H1 (cell line): ENCODE data around the gene TMEM174. TPM values are rescaled to one million over a fixed set of nuclear protein-coding genes. Genes with fewer than 3 reads are reported as not detected.
A peak's percentile ranks its signal among the peaks of the same experiment; 100 is the strongest.

ENCODE experiments used
- CTCF ChIA-PET: fragments of 300-600 bp; sonication (Branson Sonifier 250); formaldehyde crosslinking; loops from one replicate; lab custom pipeline; 2021; ENCODE audit not compliant: partially characterized antibody; lab: Charles Lee
- POLR2A ChIA-PET: fragments of 300-600 bp; sonication (Branson Sonifier 250); formaldehyde crosslinking; loops from one replicate; lab custom pipeline; 2021; ENCODE audit warnings: inconsistent platforms; ENCODE audit not compliant: partially characterized antibody; lab: Charles Lee
- DNase-seq, 2 experiments: peaks; one replicate each; pipeline versions ENCODE4 v3.0.0 to v3.0.0-alpha.2; 2010 to 2022; ENCODE audit warnings: low spot score in 2 of 2, low read depth in 1 of 2, mixed read lengths in 1 of 2
- FAIRE-seq: peaks from 2 replicates; lab custom pipeline; 2011; peaks lifted over from hg19 to GRCh38; lab: Jason Lieb, UNC
- H2AFZ ChIP-seq: 2 replicates; pipeline ENCODE4 v1.8.1; 2012; ENCODE audit warnings: low read length, inconsistent platforms
- H2AK5ac ChIP-seq: 2 replicates; pipeline ENCODE4 v1.6.1; 2013; ENCODE audit warnings: low read depth, low read length
- H2BK120ac ChIP-seq: replicated peaks from 2 replicates; pipeline ENCODE3; 2013; ENCODE audit warnings: low read depth, low read length, inconsistent platforms
- H2BK12ac ChIP-seq: 2 replicates; pipeline ENCODE4 v1.6.1; 2013; ENCODE audit warnings: low read depth, low read length
- H2BK15ac ChIP-seq: 2 replicates; pipeline ENCODE4 v1.6.1; 2013; ENCODE audit warnings: low read length
- H2BK20ac ChIP-seq: 2 replicates; pipeline ENCODE4 v1.6.1; 2013; ENCODE audit warnings: low read length
- H2BK5ac ChIP-seq: 2 replicates; pipeline ENCODE4 v1.6.1; 2013; ENCODE audit warnings: low read depth, low read length
- H3K14ac ChIP-seq: 2 replicates; pipeline ENCODE4 v1.6.1; 2013; ENCODE audit warnings: inconsistent platforms; ENCODE audit not compliant: insufficient read length
- H3K18ac ChIP-seq: 2 replicates; pipeline ENCODE4 v1.6.1; 2013; ENCODE audit warnings: low read length; ENCODE audit errors: extremely low read depth
- H3K23ac ChIP-seq: 2 replicates; pipeline ENCODE4 v1.6.1; 2013; ENCODE audit warnings: inconsistent platforms; ENCODE audit not compliant: insufficient read length
- H3K23me2 ChIP-seq: 2 replicates; pipeline ENCODE4 v1.6.1; 2013; ENCODE audit warnings: low read depth, low read length
- H3K27ac ChIP-seq: 2 replicates; pipeline ENCODE4 v1.6.1; 2011; ENCODE audit warnings: low read depth, low read length, inconsistent platforms
- H3K27me3 ChIP-seq, 4 experiments: replicated peaks in 1 of 4; 1 replicate in 1 of 4; 2 replicates in 3 of 4; pipeline versions ENCODE4 v1.6.1 to v1.8.1; 2011 to 2013; ENCODE audit warnings: low read length in 3 of 4, mild to moderate bottlenecking in 3 of 4, inconsistent platforms in 2 of 4, mixed read lengths in 2 of 4, moderate library complexity in 1 of 4; ENCODE audit not compliant: control insufficient read depth in 3 of 4, insufficient read depth in 3 of 4; ENCODE audit errors: extremely low read depth in 1 of 4
- H3K36me3 ChIP-seq, 4 experiments: 2 replicates each; pipeline versions ENCODE4 v1.6.1 to v1.8.1; 2011 to 2013; ENCODE audit warnings: mild to moderate bottlenecking in 4 of 4, low read length in 3 of 4, moderate library complexity in 2 of 4, control low read depth in 1 of 4, inconsistent platforms in 1 of 4; ENCODE audit not compliant: insufficient read depth in 4 of 4, control insufficient read depth in 2 of 4
- H3K4ac ChIP-seq: replicated peaks from 2 replicates; pipeline ENCODE3; 2013; ENCODE audit warnings: low read length, low read depth, mixed read lengths, inconsistent platforms; ENCODE audit not compliant: insufficient read length
- H3K4me1 ChIP-seq, 4 experiments: replicated peaks in 1 of 4; 1 replicate in 1 of 4; 2 replicates in 3 of 4; pipeline versions ENCODE4 v1.6.1 to v1.8.1; 2011 to 2013; ENCODE audit warnings: low read length in 3 of 4, inconsistent platforms in 2 of 4, mixed read lengths in 1 of 4; ENCODE audit not compliant: insufficient read depth in 4 of 4, control insufficient read depth in 3 of 4
- H3K4me2 ChIP-seq, 2 experiments: 2 replicates each; pipeline versions ENCODE4 v1.6.1 to v1.8.1; 2011 to 2013; ENCODE audit warnings: low read depth in 2 of 2, low read length in 2 of 2, control low read depth in 1 of 2, inconsistent platforms in 1 of 2, mild to moderate bottlenecking in 1 of 2; ENCODE audit not compliant: insufficient read depth in 1 of 2
- H3K4me3 ChIP-seq, 4 experiments: fragments of 200-600, 300-600 bp in 1 of 4; sonication (generic), shearing (Covaris generic), sonication (Bioruptor Twin) in 1 of 4; 2 replicates each; pipeline versions ENCODE4 v1.5.1 to v1.8.1; 2011 to 2016; ENCODE audit warnings: low read length in 4 of 4, low read depth in 3 of 4, control low read depth in 2 of 4, inconsistent platforms in 2 of 4, mild to moderate bottlenecking in 2 of 4, mixed read lengths in 1 of 4, moderate library complexity in 1 of 4; ENCODE audit not compliant: insufficient read depth in 2 of 4; ENCODE audit errors: extremely low read depth in 1 of 4
- H3K56ac ChIP-seq: replicated peaks from 2 replicates; pipeline ENCODE3; 2013; ENCODE audit warnings: low read depth, mild to moderate bottlenecking, mixed read lengths, low read length, inconsistent platforms; ENCODE audit not compliant: insufficient read length
- H3K79me1 ChIP-seq: 2 replicates; pipeline ENCODE4 v1.6.1; 2013; ENCODE audit warnings: low read depth, low read length, control low read depth
- H3K79me2 ChIP-seq, 2 experiments: 2 replicates each; pipeline versions ENCODE4 v1.6.1 to v1.8.1; 2012 to 2013; ENCODE audit warnings: low read length in 2 of 2, mild to moderate bottlenecking in 2 of 2, inconsistent platforms in 1 of 2; ENCODE audit not compliant: insufficient read depth in 2 of 2, control insufficient read depth in 1 of 2
- H3K9ac ChIP-seq, 4 experiments: replicated peaks in 1 of 4; 1 replicate in 1 of 4; 2 replicates in 3 of 4; pipeline versions ENCODE4 v1.6.1 to v1.8.1; 2011 to 2013; ENCODE audit warnings: low read depth in 3 of 4, low read length in 3 of 4, control low read depth in 2 of 4, mild to moderate bottlenecking in 2 of 4, moderate library complexity in 2 of 4, inconsistent platforms in 1 of 4; ENCODE audit errors: extremely low read depth in 1 of 4
- H3K9me3 ChIP-seq, 2 experiments: 2 replicates each; pipeline versions ENCODE4 v1.6.1 to v1.8.1; 2012 to 2013; ENCODE audit warnings: mild to moderate bottlenecking in 2 of 2, moderate library complexity in 2 of 2, control low read depth in 1 of 2, inconsistent platforms in 1 of 2, low read depth in 1 of 2, low read length in 1 of 2, mixed read lengths in 1 of 2; ENCODE audit not compliant: insufficient read depth in 2 of 2
- H4K20me1 ChIP-seq, 2 experiments: replicated peaks in 1 of 2; 2 replicates each; pipeline versions ENCODE3 to v1.8.1; 2011 to 2013; ENCODE audit warnings: inconsistent platforms in 2 of 2, low read length in 2 of 2, mild to moderate bottlenecking in 1 of 2; ENCODE audit not compliant: insufficient read depth in 2 of 2, control insufficient read depth in 1 of 2
- H4K5ac ChIP-seq: 2 replicates; pipeline ENCODE4 v1.6.1; 2013; ENCODE audit warnings: low read length, low read depth, mixed read lengths, inconsistent platforms; ENCODE audit not compliant: insufficient read length
- H4K8ac ChIP-seq: 2 replicates; pipeline ENCODE4 v1.8.0; 2013; ENCODE audit warnings: mild to moderate bottlenecking, moderate library complexity, low read length, inconsistent platforms; ENCODE audit not compliant: insufficient read depth; ENCODE audit errors: extremely low read depth
- H4K91ac ChIP-seq: replicated peaks from 2 replicates; pipeline ENCODE3; 2013; ENCODE audit warnings: low read length, mixed read lengths, inconsistent platforms; ENCODE audit not compliant: insufficient read length
- BCL11A ChIP-seq, 2 experiments: IDR thresholded peaks; one replicate each; pipeline ENCODE4 v1.6.1; 2011; ENCODE audit warnings: low read depth in 2 of 2, low read length in 2 of 2, mild to moderate bottlenecking in 2 of 2
- CTCF ChIP-seq, 3 experiments: IDR thresholded peaks; 1 replicate in 2 of 3; 2 replicates in 1 of 3; pipeline versions ENCODE4 v1.5.1 to v1.6.1; 2011; ENCODE audit warnings: low read length in 3 of 3, mild to moderate bottlenecking in 3 of 3, inconsistent platforms in 2 of 3, low read depth in 1 of 3, moderate library complexity in 1 of 3; ENCODE audit not compliant: insufficient read depth in 1 of 3; ENCODE audit errors: control extremely low read depth in 1 of 3
- EZH2 ChIP-seq: fragments of 200-600 bp; sonication (generic); IDR thresholded peaks from 2 replicates; pipeline ENCODE4 v1.7.1; 2012; ENCODE audit warnings: low read depth, mild to moderate bottlenecking, moderate library complexity, low read length, inconsistent platforms; ENCODE audit not compliant: severe bottlenecking
- MAX ChIP-seq: IDR thresholded peaks from 2 replicates; pipeline ENCODE4 v1.6.1; 2012; ENCODE audit warnings: inconsistent platforms
- RAD21 ChIP-seq, 2 experiments: IDR thresholded peaks in 1 of 2; conservative IDR thresholded peaks in 1 of 2; 2 replicates each; pipeline ENCODE4 v1.6.1; 2011; ENCODE audit warnings: low read depth in 2 of 2, low read length in 2 of 2, improper control_type of control experiment in 1 of 2, inconsistent platforms in 1 of 2, mild to moderate bottlenecking in 1 of 2, moderate library complexity in 1 of 2
- WGBS, 2 experiments: shearing (Covaris generic) in 1 of 2; methylation state at CpG; one replicate each; pipeline versions ENCODE4 v1.1.6 to v1.1.7; 2013 to 2015; ENCODE audit warnings: low lambda C conversion rate in 2 of 2, mixed read lengths in 2 of 2, inconsistent platforms in 1 of 2, low coverage in 1 of 2, missing lambda C conversion rate in 1 of 2; ENCODE audit not compliant: insufficient replicate concordance in 2 of 2, insufficient coverage in 1 of 2, insufficient read length in 1 of 2; ENCODE audit errors: extremely low coverage in 1 of 2, missing lambda C conversion rate in 1 of 2; 5-methylcytosine and 5-hydroxymethylcytosine counted together
- polyA plus RNA-seq, 7 experiments: library from polyadenylated mRNA; depleted of rRNA in 3 of 7; stranded (reverse) in 5 of 7; unstranded in 2 of 7; fragments of >200 nt in 5 of 7; fragments of 200-250 nt in 2 of 7; gene quantifications; 1 replicate in 5 of 7; 2 replicates in 1 of 7; 4 replicates in 1 of 7; pipeline versions ENCODE4 v1.2.1 to v1.2.3, GENCODE V29; 2011 to 2013; ENCODE audit warnings: missing spikeins in 2 of 7, mixed read lengths in 2 of 7
- total RNA-seq: library from RNA; stranded (reverse); fragmentation: NEBNext Ultra II Directional; extraction: Animal tissue kit (Norgen Biotek cat#: 25700); gene quantifications from 2 replicates; pipeline ENCODE4 v1.2.1, GENCODE V29; 2021
- TF ChIP-seq, protein P1 (sequence below): IDR thresholded peaks from 2 replicates; pipeline ENCODE4 v1.6.1; 2012; ENCODE audit warnings: inconsistent platforms

The TMEM174 gene
- total and polyA plus RNA-seq, 2 of the 8 experiments (the other 6 are each of a cell fraction or from before 2014, with no cell fraction given) = not detected

DNA sequence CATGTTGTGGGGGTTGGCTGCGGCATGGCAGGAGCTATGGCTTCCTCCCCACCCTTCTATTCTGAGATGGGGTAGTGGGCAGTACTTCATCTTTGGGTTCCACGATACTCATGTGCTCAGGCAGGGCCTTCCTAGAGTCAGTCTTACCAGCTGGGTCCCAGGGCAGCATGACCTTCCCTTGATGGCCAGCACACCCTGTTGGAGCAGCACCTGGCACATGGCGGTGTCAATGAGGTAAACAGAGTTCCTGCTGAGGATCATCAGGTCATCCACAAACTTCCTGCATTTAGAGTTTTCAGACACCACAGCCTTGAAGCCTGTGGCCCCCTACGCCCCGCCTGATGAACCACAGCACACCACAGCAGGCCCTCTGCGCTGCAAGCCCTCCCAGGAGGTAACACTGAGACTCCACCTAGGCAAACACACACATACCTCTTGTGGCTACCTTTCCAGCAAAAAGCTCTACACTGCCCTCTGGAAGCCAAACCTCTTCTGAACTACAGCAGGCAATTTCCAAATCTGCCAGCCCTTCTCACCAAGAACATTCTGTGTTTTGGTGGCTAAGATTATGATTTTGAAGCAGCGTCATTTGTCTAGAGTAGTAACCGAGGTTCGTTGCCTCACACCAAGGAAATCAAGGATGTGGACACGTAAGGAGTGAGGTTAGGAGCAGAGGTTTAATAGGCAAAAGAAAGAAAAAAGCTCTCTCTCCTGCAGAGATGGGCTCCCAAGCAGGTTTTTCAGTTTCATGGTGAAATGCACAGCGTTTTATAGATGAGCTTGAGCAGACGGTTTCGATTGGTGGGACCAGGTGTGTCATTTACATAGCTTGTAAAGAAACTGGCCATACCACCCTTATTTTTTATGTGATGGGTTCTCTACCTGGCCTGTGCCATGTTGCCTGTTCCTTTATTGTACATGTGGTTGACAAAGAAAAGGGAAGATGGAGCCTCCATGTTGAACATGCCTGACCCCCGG is 20.3 kb upstream of the TMEM174 start:
- Histone ChIP-seq H3K9me3 (no peaks in the 10 kb centered on the region), H2AK5ac (no peak overlapping the region; the same call in 1 of the 2 replicates), H3K79me1 (no peaks in the 10 kb centered on the region), H3K27me3 (no peaks in the 10 kb centered on the region), H3K14ac (no peak overlapping the region), H3K4me1 (peaks cover 0 to 2% (median under 1%) of the 10 kb centered on the region in 4 experiments; a peak in 1 of 7 replicates), H3K79me2 (no peaks in the 10 kb centered on the region), H4K20me1 (no peaks in the 10 kb centered on the region), H3K27ac (no peak overlapping the region), H3K9ac (no peak overlapping the region), H4K5ac (no peak overlapping the region), H3K23ac (no peak overlapping the region), H3K4ac (no peak overlapping the region), H3K4me2 (no peak overlapping the region), H4K91ac (no peak overlapping the region), H2BK15ac (no peak overlapping the region), H3K56ac (no peak overlapping the region), H2BK20ac (no peak overlapping the region), H3K36me3 (no peaks in the 10 kb centered on the region), H4K8ac (no peak overlapping the region), H2BK5ac (no peak overlapping the region), H3K18ac (no peak overlapping the region), H2BK120ac (no peak overlapping the region), H2AFZ (no peak overlapping the region), H2BK12ac (no peak overlapping the region; the same call in 1 of the 2 replicates), H3K4me3 (no peak overlapping the region), H3K23me2 (no peaks in the 10 kb centered on the region)
- ChIA-PET POLR2A (interaction anchor here (0.6 to 1.2 kb wide), 2 partner anchors 20 to 43 kb away, joined by 3 to 4 read pairs; no protein-coding TSS in a partner anchor), CTCF (interaction anchor here (0.7 to 3.6 kb wide), 24 partner anchors 9 to 439 kb away, joined by 3 to 39 read pairs (median 4); partner anchors contain the start of gene TMEM174)
- no peak for DNase-seq
- FAIRE-seq = no peak
- 76% methylated on average over 14 of the region's 14 CpGs; no CpG with 5 or more reads in 1 of the 2 experiments for WGBS, 2 experiments
- TF ChIP-seq BCL11A (IDR thresholded peaks at IDR 0.05; ENCODE audit: low read depth in 2 of 2, low read length in 2 of 2) = no peak
- peak; percentile 44 to 56 for TF ChIP-seq RAD21 (IDR thresholded peaks at IDR 0.05 in 1 of 2, conservative IDR thresholded peaks at IDR 0.05 in 1 of 2; ENCODE audit: low read depth in 2 of 2, low read length in 2 of 2)
- no peak for TF ChIP-seq EZH2
- peak in 2 of 3 experiments; percentile 42; a peak in 3 of 4 replicates for TF ChIP-seq CTCF (IDR thresholded peaks at IDR 0.05; ENCODE audit: control extremely low read depth in 1 of 3, insufficient read depth in 1 of 3, low read depth in 1 of 3, low read length in 3 of 3)
- peak; percentile 51; the same call in 1 of the 2 replicates for TF ChIP-seq MAX
- TF ChIP-seq, protein P1, sequence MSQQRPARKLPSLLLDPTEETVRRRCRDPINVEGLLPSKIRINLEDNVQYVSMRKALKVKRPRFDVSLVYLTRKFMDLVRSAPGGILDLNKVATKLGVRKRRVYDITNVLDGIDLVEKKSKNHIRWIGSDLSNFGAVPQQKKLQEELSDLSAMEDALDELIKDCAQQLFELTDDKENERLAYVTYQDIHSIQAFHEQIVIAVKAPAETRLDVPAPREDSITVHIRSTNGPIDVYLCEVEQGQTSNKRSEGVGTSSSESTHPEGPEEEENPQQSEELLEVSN = no peak
